Measurements from ENCODE around the gene DGKI. TPM values are rescaled to one million over a fixed set of nuclear protein-coding genes. Genes with fewer than 3 reads are reported as not detected.

Gene DGKI
- total RNA-seq, 1 experiment from 2014 or later: 0.15 TPM

GRCh38 chr7:137865764-137866163, 19.0 kb upstream of the DGKI start:
- Histone ChIP-seq H3K9ac (ENCODE audit: low read length) (no peak overlapping the region), H3K4me1 (ENCODE audit: control insufficient read depth in 1 of 2, insufficient read depth in 2 of 2, low read length in 2 of 2) (no peaks in the 10 kb centered on the region), H3K79me2 (ENCODE audit: insufficient read depth, low read length) (no peaks in the 10 kb centered on the region), H3K4me3 (replicated peaks in 1 of 2; ENCODE audit: low read depth in 1 of 2, low read length in 2 of 2) (no peak overlapping the region), H3K36me3 (ENCODE audit: control insufficient read depth in 1 of 2, insufficient read depth in 2 of 2, low read length in 2 of 2) (no peaks in the 10 kb centered on the region), H3K4me2 (ENCODE audit: low read length) (no peak overlapping the region), H3K27me3 (ENCODE audit: insufficient read depth, low read length) (no peaks in the 10 kb centered on the region), H3K9me3 (ENCODE audit: control insufficient read depth in 1 of 2, insufficient read depth in 1 of 2, low read depth in 1 of 2, low read length in 2 of 2) (peaks cover 4 to 8% of the 10 kb centered on the region in 2 experiments; a peak in 1 of 4 replicates), H3K9me2 (ENCODE audit: insufficient read depth) (no peaks in the 10 kb centered on the region), H4K20me1 (ENCODE audit: insufficient read depth) (no peaks in the 10 kb centered on the region), H3K27ac (ENCODE audit: low read depth, low read length) (no peak overlapping the region), H2AFZ (ENCODE audit: low read depth, low read length, poor library complexity, severe bottlenecking) (no peak overlapping the region)
- ChIA-PET POLR2A (no interaction called here), RAD21 (ENCODE audit: low non-redundant PET in 1 of 2, low total read pairs in 2 of 2, uncharacterized antibody in 2 of 2, unreplicated experiment in 2 of 2) (no interaction called here), CTCF (no interaction called here)
- DNase-seq (ENCODE audit: low read depth, low spot score) (no peak), ATAC-seq (no peak)
- TF ChIP-seq RAD21 (IDR thresholded peaks at IDR 0.05; ENCODE audit: low read depth) (no peak), CEBPB (IDR thresholded peaks at IDR 0.05; ENCODE audit: low read depth) (no peak), ZBTB33 (IDR thresholded peaks at IDR 0.05; ENCODE audit: extremely low read depth, insufficient replicate concordance, low read length) (no peak), ZNF274 (IDR thresholded peaks at IDR 0.05; ENCODE audit: low read depth, low read length) (no peak), YY1 (IDR thresholded peaks at IDR 0.05; ENCODE audit: extremely low read depth, insufficient replicate concordance, low read depth, low read length) (no peak)
- intact Hi-C loops (cut with micrococcal nuclease): no loop called here
- no TSS peak for BruUV-seq (replicated peaks)

GRCh38 chr7:137862964-137863363, 16.2 kb upstream of the DGKI start:
- no peak overlapping the region for H3K9ac ChIP-seq (ENCODE audit: low read length)
- intact Hi-C loops (cut with micrococcal nuclease): no loop called here
- ATAC-seq (no peak), DNase-seq (ENCODE audit: low read depth, low spot score) (no peak)
- no peak overlapping the region for H3K27ac ChIP-seq (ENCODE audit: low read depth, low read length)
- no peaks in the 10 kb centered on the region for H3K36me3 ChIP-seq (ENCODE audit: control insufficient read depth in 1 of 2, insufficient read depth in 2 of 2, low read length in 2 of 2)
- no peaks in the 10 kb centered on the region for H3K9me2 ChIP-seq (ENCODE audit: insufficient read depth)
- peaks cover 4 to 8% of the 10 kb centered on the region in 2 experiments; a peak in 1 of 4 replicates for H3K9me3 ChIP-seq (ENCODE audit: control insufficient read depth in 1 of 2, insufficient read depth in 1 of 2, low read depth in 1 of 2, low read length in 2 of 2)
- ChIA-PET CTCF (no interaction called here), RAD21 (ENCODE audit: low non-redundant PET in 1 of 2, low total read pairs in 2 of 2, uncharacterized antibody in 2 of 2, unreplicated experiment in 2 of 2) (no interaction called here), POLR2A (no interaction called here)
- H3K27me3 ChIP-seq (ENCODE audit: insufficient read depth, low read length): no peaks in the 10 kb centered on the region
- BruUV-seq (replicated peaks): no TSS peak
- no peaks in the 10 kb centered on the region for H3K79me2 ChIP-seq (ENCODE audit: insufficient read depth, low read length)
- H3K4me1 ChIP-seq (ENCODE audit: control insufficient read depth in 1 of 2, insufficient read depth in 2 of 2, low read length in 2 of 2): no peaks in the 10 kb centered on the region
- H3K4me3 ChIP-seq (replicated peaks in 1 of 2; ENCODE audit: low read depth in 1 of 2, low read length in 2 of 2): no peak overlapping the region
- no peak overlapping the region for H3K4me2 ChIP-seq (ENCODE audit: low read length)
- no peaks in the 10 kb centered on the region for H4K20me1 ChIP-seq (ENCODE audit: insufficient read depth)
- no peak overlapping the region for H2AFZ ChIP-seq (ENCODE audit: low read depth, low read length, poor library complexity, severe bottlenecking)
- TF ChIP-seq ZNF274 (IDR thresholded peaks at IDR 0.05; ENCODE audit: low read depth, low read length) (no peak), ZBTB33 (IDR thresholded peaks at IDR 0.05; ENCODE audit: extremely low read depth, insufficient replicate concordance, low read length) (no peak), TCF7L2 (IDR thresholded peaks at IDR 0.05; ENCODE audit: borderline replicate concordance, extremely low read depth, insufficient read depth, insufficient read length) (no peak), JUND (IDR thresholded peaks at IDR 0.05) (no peak), EZH2phosphoT487 (IDR thresholded peaks at IDR 0.05; ENCODE audit: borderline replicate concordance) (no peak), CTCF (IDR thresholded peaks at IDR 0.05 in 2 of 3, conservative IDR thresholded peaks at IDR 0.05 in 1 of 3; ENCODE audit: borderline replicate concordance in 1 of 3, insufficient read depth in 1 of 3, low read depth in 2 of 3, low read length in 2 of 3) (no peak), EZH2 (IDR thresholded peaks at IDR 0.05) (no peak), CBX3 (IDR thresholded peaks at IDR 0.05; ENCODE audit: low read depth) (no peak), ATF3 (IDR thresholded peaks at IDR 0.05) (no peak), POLR2AphosphoS5 (IDR thresholded peaks at IDR 0.05; ENCODE audit: low read depth, low read length) (no peak), SIN3A (IDR thresholded peaks at IDR 0.05; ENCODE audit: low read depth) (no peak)

Measured in HCT116 (cell line).